ENCODE measurements around the gene TWIST2. TPM values are rescaled to one million over a fixed set of nuclear protein-coding genes. Genes with fewer than 3 reads are reported as not detected.

The TWIST2 gene
- total RNA-seq, 2 donors from 2014 or later = 41.4 to 62.1 TPM

- Histone ChIP-seq H3K27me3 (replicated peaks; ENCODE audit: insufficient read depth) (no peaks in the 10 kb centered on the region), H3K4me1 (ENCODE audit: control insufficient read depth in 1 of 2, low read depth in 2 of 2) (no peaks in the 10 kb centered on the region), H3K9me3 (no peaks in the 10 kb centered on the region), H3K27ac (no peak overlapping the region), H3K36me3 (no peaks in the 10 kb centered on the region), H3K4me3 (no peak overlapping the region)
- no peak for TF ChIP-seq CTCF (IDR thresholded peaks at IDR 0.05)
- ATAC-seq (ENCODE audit: insufficient number of reproducible peaks, low FRiP score, low read depth) = no peak
- no peak for DNase-seq (ENCODE audit: low spot score)
Observed at GRCh38 chr2:238816291-238816690, 31.6 kb upstream of the TWIST2 start.

GRCh38 chr2:238817382-238817781 lies 30.5 kb upstream of the TWIST2 start:
- no peak for DNase-seq (ENCODE audit: low spot score)
- H3K27ac ChIP-seq = no peak overlapping the region
- TF ChIP-seq CTCF (IDR thresholded peaks at IDR 0.05) = no peak
- H3K9me3 ChIP-seq = no peaks in the 10 kb centered on the region
- H3K36me3 ChIP-seq = no peaks in the 10 kb centered on the region
- no peaks in the 10 kb centered on the region for H3K4me1 ChIP-seq (ENCODE audit: control insufficient read depth in 1 of 2, low read depth in 2 of 2)
- H3K27me3 ChIP-seq (replicated peaks; ENCODE audit: insufficient read depth) = no peaks in the 10 kb centered on the region
- no peak for ATAC-seq (ENCODE audit: insufficient number of reproducible peaks, low FRiP score, low read depth)
- no peak overlapping the region for H3K4me3 ChIP-seq

- H3K27me3 ChIP-seq (replicated peaks; ENCODE audit: insufficient read depth) = no peaks in the 10 kb centered on the region
- ATAC-seq (ENCODE audit: insufficient number of reproducible peaks, low FRiP score, low read depth) = no peak
- no peaks in the 10 kb centered on the region for H3K36me3 ChIP-seq
Observed at GRCh38 chr2:238817891-238818290, 30.0 kb upstream of the TWIST2 start.

GRCh38 chr2:238818561-238818960 lies 29.3 kb upstream of the TWIST2 start:
- Histone ChIP-seq H3K9me3 (no peaks in the 10 kb centered on the region), H3K27me3 (replicated peaks; ENCODE audit: insufficient read depth) (no peaks in the 10 kb centered on the region), H3K36me3 (no peaks in the 10 kb centered on the region), H3K4me1 (ENCODE audit: control insufficient read depth in 1 of 2, low read depth in 2 of 2) (no peaks in the 10 kb centered on the region), H3K4me3 (no peak overlapping the region), H3K27ac (no peak overlapping the region)
- ATAC-seq (ENCODE audit: insufficient number of reproducible peaks, low FRiP score, low read depth) = no peak
- TF ChIP-seq CTCF (IDR thresholded peaks at IDR 0.05) = no peak
- no peak for DNase-seq (ENCODE audit: low spot score)

More at GRCh38 chr2:238817891-238818290, 30.0 kb upstream of the TWIST2 start:
- Histone ChIP-seq H3K27ac (no peak overlapping the region), H3K9me3 (no peaks in the 10 kb centered on the region), H3K4me3 (no peak overlapping the region), H3K4me1 (ENCODE audit: control insufficient read depth in 1 of 2, low read depth in 2 of 2) (no peaks in the 10 kb centered on the region)
- DNase-seq (ENCODE audit: low spot score) = no peak
- TF ChIP-seq CTCF (IDR thresholded peaks at IDR 0.05) = no peak

- ATAC-seq (ENCODE audit: insufficient number of reproducible peaks, low FRiP score, low read depth) (no peak), DNase-seq (ENCODE audit: low spot score) (no peak)
- H3K27me3 ChIP-seq (replicated peaks; ENCODE audit: insufficient read depth) = no peaks in the 10 kb centered on the region
- no peak for TF ChIP-seq CTCF (IDR thresholded peaks at IDR 0.05)
- H3K4me1 ChIP-seq (ENCODE audit: control insufficient read depth in 1 of 2, low read depth in 2 of 2) = no peaks in the 10 kb centered on the region
- no peaks in the 10 kb centered on the region for H3K36me3 ChIP-seq
- no peak overlapping the region for H3K27ac ChIP-seq
- peaks cover 14% of the 10 kb centered on the region for H3K9me3 ChIP-seq
- no peak overlapping the region for H3K4me3 ChIP-seq
Observed at GRCh38 chr2:238820197-238820596, 27.7 kb upstream of the TWIST2 start.

All from thoracic aorta (tissue), 2 donors.